GM21515 (cell line): ENCODE data around the gene CFAP20DC.
"Not testable (repeated sequence)": the region's sequence is repeated elsewhere in the genome, so short reads cannot be mapped to it uniquely, and the experiment has no call there.

Experiments used
- ATAC-seq: cut with Tn5 transposase; IDR thresholded peaks from one replicate; pipeline ENCODE4 v1.9.1; 2021; ENCODE audit not compliant: unreplicated experiment

The CFAP20DC gene

GRCh38 chr3:58751882-58752567, 297.8 kb downstream of the CFAP20DC start:
- ATAC-seq = no peak

- ATAC-seq = no peak
Observed at GRCh38 chr3:58751235-58751634, 298.6 kb downstream of the CFAP20DC start.

- no peak for ATAC-seq
Observed at GRCh38 chr3:58749948-58750347, 299.9 kb downstream of the CFAP20DC start.

- no peak for ATAC-seq
Observed at GRCh38 chr3:58748024-58748423, 301.8 kb downstream of the CFAP20DC start.

- no peak for ATAC-seq
Observed at GRCh38 chr3:58746758-58747157, 303.1 kb downstream of the CFAP20DC start.

GRCh38 chr3:58743296-58743695, 306.5 kb downstream of the CFAP20DC start:
- ATAC-seq = no peak

GRCh38 chr3:58742239-58742638, 307.6 kb downstream of the CFAP20DC start:
- ATAC-seq = no peak

- no peak for ATAC-seq
Observed at GRCh38 chr3:58737644-58738043, 312.2 kb downstream of the CFAP20DC start.

GRCh38 chr3:58731673-58732072, 318.2 kb downstream of the CFAP20DC start:
- no peak for ATAC-seq

- no peak for ATAC-seq
Observed at GRCh38 chr3:58728723-58729122, 321.1 kb downstream of the CFAP20DC start.

GRCh38 chr3:58725326-58725853, 324.4 kb downstream of the CFAP20DC start:
- ATAC-seq = no peak

GRCh38 chr3:58724336-58724735, 325.5 kb downstream of the CFAP20DC start:
- no peak for ATAC-seq

GRCh38 chr3:58723173-58723572, 326.7 kb downstream of the CFAP20DC start:
- no peak for ATAC-seq

- ATAC-seq = no peak
Observed at GRCh38 chr3:58722561-58722960, 327.3 kb downstream of the CFAP20DC start.

GRCh38 chr3:58720526-58720925, 329.3 kb downstream of the CFAP20DC start:
- no peak for ATAC-seq

GRCh38 chr3:58719684-58720083, 330.1 kb downstream of the CFAP20DC start:
- no peak for ATAC-seq

- ATAC-seq = no peak
Observed at GRCh38 chr3:58713715-58714401, 336.0 kb downstream of the CFAP20DC start.

GRCh38 chr3:58711871-58712270, 338.0 kb downstream of the CFAP20DC start:
- no peak for ATAC-seq

GRCh38 chr3:58708983-58709382, 340.8 kb downstream of the CFAP20DC start:
- not testable (repeated sequence) for ATAC-seq

GRCh38 chr3:58708116-58708791, 341.6 kb downstream of the CFAP20DC start:
- ATAC-seq = no peak

GRCh38 chr3:58707390-58707930, 342.4 kb downstream of the CFAP20DC start:
- ATAC-seq = no peak
